Fibroblast of peridontal ligament (primary cell): ENCODE data around the gene DNAJC3.

Experiments used
- DNase-seq: peaks from one replicate; pipeline ENCODE4 v3.0.0-alpha.2; 2010; ENCODE audit errors: extremely low read depth

DNAJC3 gene

DNA sequence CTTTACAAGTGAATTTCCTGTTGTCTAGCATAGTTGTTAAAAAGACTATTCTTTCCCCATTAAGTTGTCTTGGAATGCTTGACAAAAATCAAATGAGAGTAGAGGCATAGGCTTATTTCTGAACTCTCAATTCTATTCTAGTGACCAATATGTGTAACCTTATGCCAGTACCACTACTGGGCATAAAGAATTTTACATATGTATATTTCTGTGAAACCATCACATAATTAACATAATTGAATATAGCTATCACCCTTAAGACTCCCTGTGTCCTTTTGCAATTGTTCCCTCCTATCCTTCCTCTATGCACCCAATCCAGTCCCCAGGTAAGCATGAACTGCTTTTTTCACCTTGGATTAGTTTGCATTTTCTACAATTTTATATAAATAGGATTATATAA lies 165.0 kb downstream of the DNAJC3 start:
- DNase-seq: no peak

DNA sequence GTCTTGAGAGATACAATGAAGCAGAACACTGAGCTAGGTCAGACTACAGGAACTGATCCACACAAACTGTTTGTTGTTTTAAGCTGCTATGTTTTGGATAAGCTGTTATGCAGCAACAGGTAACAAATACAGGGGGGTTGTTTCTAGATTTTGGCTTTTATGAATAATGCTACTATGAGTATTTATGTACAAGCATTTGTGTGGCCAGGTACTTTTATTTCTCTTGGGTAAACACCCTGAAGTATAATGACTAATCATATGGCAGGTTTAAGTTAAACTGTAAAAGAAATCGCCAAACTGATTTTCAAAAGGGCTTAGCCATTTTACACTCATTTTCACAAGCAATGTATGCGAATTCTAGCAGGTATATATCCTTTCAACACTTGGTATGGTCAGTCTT lies 166.0 kb downstream of the DNAJC3 start:
- DNase-seq: no peak
